SK-N-SH (cell line): ENCODE data around the gene SETD1B.

ENCODE experiments used
- EZH2phosphoT487 ChIP-seq: fragments of 200-600 bp; sonication (generic); IDR thresholded peaks from 2 replicates; pipeline ENCODE4 v1.6.1; 2017; ENCODE audit warnings: low read depth, mixed run types, mild to moderate bottlenecking, antibody characterized with exemption, moderate library complexity, borderline replicate concordance
- MXI1 ChIP-seq: IDR thresholded peaks from 2 replicates; pipeline ENCODE4 v1.6.1; 2012; ENCODE audit warnings: mild to moderate bottlenecking, low read depth, low read length, improper control_type of control experiment
- PBX3 ChIP-seq: IDR thresholded peaks from 2 replicates; pipeline ENCODE4; 2012
- POLR2AphosphoS5 ChIP-seq: IDR thresholded peaks from 2 replicates; pipeline ENCODE4 v1.6.1; 2012; ENCODE audit warnings: low read depth, low read length
- TF ChIP-seq, protein P1 (sequence below): fragments of 200-600 bp; sonication (generic); IDR thresholded peaks from 2 replicates; pipeline ENCODE4 v1.6.1; 2017; ENCODE audit warnings: antibody characterized with exemption, mild to moderate bottlenecking, moderate library complexity

DNA sequence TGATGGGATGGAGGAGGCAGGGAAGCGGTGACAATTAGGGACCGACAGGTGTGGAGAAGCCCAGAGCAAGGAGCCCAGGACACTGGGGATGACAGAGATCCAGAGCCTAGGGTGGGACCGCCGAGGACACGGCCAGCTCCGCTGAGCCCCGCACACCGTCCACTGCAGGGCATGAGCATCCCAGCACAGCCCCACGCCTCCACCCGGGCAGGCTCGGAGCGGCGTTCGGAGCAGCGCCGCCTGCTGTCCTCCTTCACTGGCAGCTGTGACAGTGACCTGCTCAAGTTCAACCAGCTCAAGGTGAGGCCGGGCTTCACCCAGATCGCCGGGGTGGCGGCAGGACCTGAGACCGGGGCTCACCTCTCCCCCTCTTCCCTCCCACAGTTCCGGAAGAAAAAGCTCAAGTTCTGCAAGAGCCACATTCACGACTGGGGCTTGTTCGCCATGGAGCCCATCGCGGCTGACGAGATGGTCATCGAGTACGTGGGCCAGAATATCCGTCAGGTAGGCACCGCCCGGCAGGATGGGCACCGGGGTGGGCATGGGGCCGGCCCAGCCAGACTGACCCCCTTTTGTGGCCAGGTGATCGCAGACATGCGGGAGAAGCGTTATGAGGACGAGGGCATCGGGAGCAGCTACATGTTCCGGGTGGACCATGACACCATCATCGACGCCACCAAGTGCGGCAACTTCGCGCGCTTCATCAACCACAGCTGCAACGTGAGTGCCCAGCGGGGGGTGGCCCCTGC lies 23.7 kb downstream of the SETD1B start:
- TF ChIP-seq POLR2AphosphoS5, result no peak
- TF ChIP-seq, protein P1, sequence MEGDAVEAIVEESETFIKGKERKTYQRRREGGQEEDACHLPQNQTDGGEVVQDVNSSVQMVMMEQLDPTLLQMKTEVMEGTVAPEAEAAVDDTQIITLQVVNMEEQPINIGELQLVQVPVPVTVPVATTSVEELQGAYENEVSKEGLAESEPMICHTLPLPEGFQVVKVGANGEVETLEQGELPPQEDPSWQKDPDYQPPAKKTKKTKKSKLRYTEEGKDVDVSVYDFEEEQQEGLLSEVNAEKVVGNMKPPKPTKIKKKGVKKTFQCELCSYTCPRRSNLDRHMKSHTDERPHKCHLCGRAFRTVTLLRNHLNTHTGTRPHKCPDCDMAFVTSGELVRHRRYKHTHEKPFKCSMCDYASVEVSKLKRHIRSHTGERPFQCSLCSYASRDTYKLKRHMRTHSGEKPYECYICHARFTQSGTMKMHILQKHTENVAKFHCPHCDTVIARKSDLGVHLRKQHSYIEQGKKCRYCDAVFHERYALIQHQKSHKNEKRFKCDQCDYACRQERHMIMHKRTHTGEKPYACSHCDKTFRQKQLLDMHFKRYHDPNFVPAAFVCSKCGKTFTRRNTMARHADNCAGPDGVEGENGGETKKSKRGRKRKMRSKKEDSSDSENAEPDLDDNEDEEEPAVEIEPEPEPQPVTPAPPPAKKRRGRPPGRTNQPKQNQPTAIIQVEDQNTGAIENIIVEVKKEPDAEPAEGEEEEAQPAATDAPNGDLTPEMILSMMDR, result no peak
- TF ChIP-seq PBX3, result no peak
- no peak for TF ChIP-seq MXI1
- no peak for TF ChIP-seq EZH2phosphoT487
